ENCODE measurements around the gene SEC14L5.
"Not testable (repeated sequence)": the region's sequence is repeated elsewhere in the genome, so short reads cannot be mapped to it uniquely, and the experiment has no call there.

Gene SEC14L5

GRCh38 chr16:4957420-4957719 lies 760 bp upstream of the SEC14L5 start:
- no peak for DNase-seq

GRCh38 chr16:4958510-4959438 lies 644 bp downstream of the SEC14L5 start:
- DNase-seq, result no peak

- DNase-seq, result no peak
Observed at GRCh38 chr16:4960579-4960978, 2.4 kb downstream of the SEC14L5 start.

- DNase-seq, result no peak
Observed at GRCh38 chr16:4962716-4963115, 4.6 kb downstream of the SEC14L5 start.

- DNase-seq, result not testable (repeated sequence)
Observed at GRCh38 chr16:4963527-4963926, 5.4 kb downstream of the SEC14L5 start.

GRCh38 chr16:4966736-4967453 lies 8.8 kb downstream of the SEC14L5 start:
- no peak for DNase-seq

GRCh38 chr16:4968278-4968677 lies 10.1 kb downstream of the SEC14L5 start:
- DNase-seq, result not testable (repeated sequence)

GRCh38 chr16:4968879-4969483 lies 10.9 kb downstream of the SEC14L5 start:
- DNase-seq, result peak; percentile 9

- no peak for DNase-seq
Observed at GRCh38 chr16:4970010-4970409, 11.9 kb downstream of the SEC14L5 start.

- DNase-seq, result no peak
Observed at GRCh38 chr16:4972938-4973587, 14.9 kb downstream of the SEC14L5 start.

- DNase-seq, result no peak
Observed at GRCh38 chr16:4976079-4976478, 17.9 kb downstream of the SEC14L5 start.

- DNase-seq, result no peak
Observed at GRCh38 chr16:4976611-4977145, 18.5 kb downstream of the SEC14L5 start.

- DNase-seq, result no peak
Observed at GRCh38 chr16:4979164-4979563, 21.0 kb downstream of the SEC14L5 start.

GRCh38 chr16:4979736-4980660 lies 21.9 kb downstream of the SEC14L5 start:
- no peak for DNase-seq

- no peak for DNase-seq
Observed at GRCh38 chr16:4980691-4981090, 22.6 kb downstream of the SEC14L5 start.

GRCh38 chr16:4981473-4981872 lies 23.3 kb downstream of the SEC14L5 start:
- DNase-seq, result no peak

- no peak for DNase-seq
Observed at GRCh38 chr16:4982056-4982867, 24.1 kb downstream of the SEC14L5 start.

- DNase-seq, result peak; percentile 2
Observed at GRCh38 chr16:4984174-4984990, 26.3 kb downstream of the SEC14L5 start.

GRCh38 chr16:4987250-4987579 lies 29.1 kb downstream of the SEC14L5 start:
- DNase-seq, result no peak
